Osteoblast (primary cell): ENCODE data around the gene GRIN3B. TPM values are rescaled to one million over a fixed set of nuclear protein-coding genes. Genes with fewer than 3 reads are reported as not detected.

ENCODE experiments used
- DNase-seq: peaks from one replicate; pipeline ENCODE4 v3.0.0; 2011; ENCODE audit warnings: low spot score, mixed read lengths; ENCODE audit not compliant: insufficient read length; ENCODE audit errors: missing footprints
- H2AFZ ChIP-seq: 2 replicates; pipeline ENCODE4 v1.6.0; 2011; ENCODE audit warnings: mild to moderate bottlenecking, low read length
- H3K27ac ChIP-seq: 2 replicates; pipeline ENCODE4 v1.5.1; 2011; ENCODE audit warnings: mild to moderate bottlenecking, low read depth, low read length, moderate library complexity
- H3K27me3 ChIP-seq: 2 replicates; pipeline ENCODE4 v1.6.0; 2012; ENCODE audit warnings: mild to moderate bottlenecking, control low read depth, inconsistent platforms, low read length, moderate library complexity; ENCODE audit not compliant: insufficient read depth
- H3K36me3 ChIP-seq: 2 replicates; pipeline ENCODE4 v1.5.1; 2011; ENCODE audit warnings: mild to moderate bottlenecking, low read length, control low read depth, moderate library complexity; ENCODE audit not compliant: insufficient read depth
- H3K4me1 ChIP-seq: 2 replicates; pipeline ENCODE4 v1.5.1; 2011; ENCODE audit warnings: mild to moderate bottlenecking, low read length, control low read depth, moderate library complexity; ENCODE audit not compliant: insufficient read depth
- H3K4me2 ChIP-seq: 2 replicates; pipeline ENCODE4 v1.6.0; 2011; ENCODE audit warnings: mild to moderate bottlenecking, low read length; ENCODE audit not compliant: insufficient read depth
- H3K4me3 ChIP-seq: fragments of 200-600 bp; sonication (generic); 3 replicates; pipeline ENCODE4 v1.5.1; 2012; ENCODE audit warnings: mild to moderate bottlenecking, low read length, inconsistent platforms; ENCODE audit not compliant: insufficient read depth
- H3K79me2 ChIP-seq: 2 replicates; pipeline ENCODE4 v1.6.0; 2012; ENCODE audit warnings: mild to moderate bottlenecking, low read length, control low read depth, inconsistent platforms; ENCODE audit not compliant: insufficient read depth
- H3K9me3 ChIP-seq: 2 replicates; pipeline ENCODE4 v1.5.1; 2011; ENCODE audit warnings: low read depth, low read length, control low read depth
- H4K20me1 ChIP-seq: 2 replicates; pipeline ENCODE4 v1.6.0; 2012; ENCODE audit warnings: mild to moderate bottlenecking, low read length, control low read depth; ENCODE audit not compliant: insufficient read depth
- total RNA-seq: library from RNA; depleted of rRNA; stranded (reverse); fragments of >200 nt; gene quantifications from 2 replicates; pipeline ENCODE4 v1.2.3, GENCODE V29; 2012
- TF ChIP-seq, protein P1 (sequence below): IDR thresholded peaks from 2 replicates; pipeline ENCODE4 v1.5.1; 2011; ENCODE audit warnings: mild to moderate bottlenecking, low read depth, low read length, moderate library complexity; ENCODE audit errors: extremely low read depth

GRIN3B gene
- total RNA-seq, 1 donor = not detected

DNA sequence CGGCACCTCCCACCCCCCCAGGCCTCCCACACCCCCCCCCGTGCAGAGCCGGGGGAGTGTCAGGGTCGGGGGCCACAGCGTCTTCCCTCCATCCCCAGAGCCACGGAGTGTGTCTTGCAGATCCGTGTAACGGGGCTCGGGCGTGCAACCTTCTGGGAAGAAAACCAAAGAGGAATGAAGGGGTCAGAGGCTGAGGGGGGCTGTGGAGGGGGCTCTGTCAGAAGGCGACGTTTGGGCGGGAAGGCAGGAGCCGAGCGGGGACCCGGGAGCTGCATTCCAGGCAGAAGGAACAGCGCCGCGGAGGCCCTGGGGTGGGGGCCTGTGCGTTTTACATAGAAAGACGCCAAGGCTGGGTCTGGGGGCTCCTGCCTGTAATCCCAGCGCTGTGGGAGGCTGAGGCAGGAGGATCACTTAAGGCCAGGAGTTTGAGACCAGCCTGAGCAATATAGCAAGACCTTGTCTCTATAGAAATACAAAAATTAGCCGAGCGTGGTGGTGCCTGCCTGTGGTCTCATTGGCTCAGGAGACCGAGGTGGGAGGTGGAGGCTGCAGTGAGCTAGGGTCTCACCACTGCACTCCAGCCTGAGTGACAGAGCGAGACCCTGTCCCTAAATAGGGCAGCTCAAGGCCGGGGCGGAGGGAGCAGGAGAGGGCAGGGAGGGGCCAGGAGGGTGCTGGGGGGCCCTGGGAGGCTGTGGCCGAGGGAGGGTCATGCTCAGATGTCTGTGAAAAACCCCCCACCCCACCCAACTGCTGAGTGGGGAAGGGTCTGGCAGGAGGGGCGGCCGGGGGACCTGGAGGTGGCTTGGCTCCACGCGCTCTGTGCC lies 46.6 kb upstream of the GRIN3B start:
- H3K36me3 ChIP-seq = no peaks in the 10 kb centered on the region
- no peak overlapping the region for H3K27ac ChIP-seq
- no peak for DNase-seq
- TF ChIP-seq, protein P1, sequence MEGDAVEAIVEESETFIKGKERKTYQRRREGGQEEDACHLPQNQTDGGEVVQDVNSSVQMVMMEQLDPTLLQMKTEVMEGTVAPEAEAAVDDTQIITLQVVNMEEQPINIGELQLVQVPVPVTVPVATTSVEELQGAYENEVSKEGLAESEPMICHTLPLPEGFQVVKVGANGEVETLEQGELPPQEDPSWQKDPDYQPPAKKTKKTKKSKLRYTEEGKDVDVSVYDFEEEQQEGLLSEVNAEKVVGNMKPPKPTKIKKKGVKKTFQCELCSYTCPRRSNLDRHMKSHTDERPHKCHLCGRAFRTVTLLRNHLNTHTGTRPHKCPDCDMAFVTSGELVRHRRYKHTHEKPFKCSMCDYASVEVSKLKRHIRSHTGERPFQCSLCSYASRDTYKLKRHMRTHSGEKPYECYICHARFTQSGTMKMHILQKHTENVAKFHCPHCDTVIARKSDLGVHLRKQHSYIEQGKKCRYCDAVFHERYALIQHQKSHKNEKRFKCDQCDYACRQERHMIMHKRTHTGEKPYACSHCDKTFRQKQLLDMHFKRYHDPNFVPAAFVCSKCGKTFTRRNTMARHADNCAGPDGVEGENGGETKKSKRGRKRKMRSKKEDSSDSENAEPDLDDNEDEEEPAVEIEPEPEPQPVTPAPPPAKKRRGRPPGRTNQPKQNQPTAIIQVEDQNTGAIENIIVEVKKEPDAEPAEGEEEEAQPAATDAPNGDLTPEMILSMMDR = no peak
- H3K79me2 ChIP-seq = peaks cover 29% of the 10 kb centered on the region
- H3K4me1 ChIP-seq = peaks cover 14% of the 10 kb centered on the region
- no peaks in the 10 kb centered on the region for H4K20me1 ChIP-seq
- no peak overlapping the region for H2AFZ ChIP-seq
- H3K4me3 ChIP-seq = no peak overlapping the region
- no peaks in the 10 kb centered on the region for H3K9me3 ChIP-seq
- no peak overlapping the region for H3K4me2 ChIP-seq
- no peaks in the 10 kb centered on the region for H3K27me3 ChIP-seq

DNA sequence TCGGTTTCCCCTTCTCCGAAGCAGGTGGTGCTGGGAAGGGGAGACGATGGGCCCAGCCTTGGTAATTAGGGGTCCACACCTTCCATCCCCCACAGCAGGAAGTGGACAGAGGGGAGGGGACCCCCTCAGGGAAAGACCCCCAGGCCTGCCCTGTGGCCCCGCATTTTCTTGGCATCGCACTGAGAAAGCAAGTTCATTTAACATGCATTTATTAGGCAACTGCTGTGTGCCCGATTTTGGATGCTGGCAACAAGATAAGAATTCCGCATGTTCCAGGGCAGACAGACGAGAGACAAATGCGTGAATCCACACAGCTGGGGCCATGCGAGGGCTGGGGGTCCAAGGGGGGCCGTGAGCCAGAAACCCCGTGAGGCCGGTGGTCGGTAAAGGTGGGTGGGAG lies 45.9 kb upstream of the GRIN3B start:
- Histone ChIP-seq H2AFZ (no peak overlapping the region), H3K4me2 (no peak overlapping the region), H3K79me2 (peaks cover 29% of the 10 kb centered on the region), H3K9me3 (no peaks in the 10 kb centered on the region), H3K4me1 (peaks cover 14% of the 10 kb centered on the region), H4K20me1 (no peaks in the 10 kb centered on the region), H3K4me3 (no peak overlapping the region), H3K27ac (no peak overlapping the region), H3K36me3 (no peaks in the 10 kb centered on the region), H3K27me3 (no peaks in the 10 kb centered on the region)
- no peak for DNase-seq
- TF ChIP-seq, protein P1 = no peak

DNA sequence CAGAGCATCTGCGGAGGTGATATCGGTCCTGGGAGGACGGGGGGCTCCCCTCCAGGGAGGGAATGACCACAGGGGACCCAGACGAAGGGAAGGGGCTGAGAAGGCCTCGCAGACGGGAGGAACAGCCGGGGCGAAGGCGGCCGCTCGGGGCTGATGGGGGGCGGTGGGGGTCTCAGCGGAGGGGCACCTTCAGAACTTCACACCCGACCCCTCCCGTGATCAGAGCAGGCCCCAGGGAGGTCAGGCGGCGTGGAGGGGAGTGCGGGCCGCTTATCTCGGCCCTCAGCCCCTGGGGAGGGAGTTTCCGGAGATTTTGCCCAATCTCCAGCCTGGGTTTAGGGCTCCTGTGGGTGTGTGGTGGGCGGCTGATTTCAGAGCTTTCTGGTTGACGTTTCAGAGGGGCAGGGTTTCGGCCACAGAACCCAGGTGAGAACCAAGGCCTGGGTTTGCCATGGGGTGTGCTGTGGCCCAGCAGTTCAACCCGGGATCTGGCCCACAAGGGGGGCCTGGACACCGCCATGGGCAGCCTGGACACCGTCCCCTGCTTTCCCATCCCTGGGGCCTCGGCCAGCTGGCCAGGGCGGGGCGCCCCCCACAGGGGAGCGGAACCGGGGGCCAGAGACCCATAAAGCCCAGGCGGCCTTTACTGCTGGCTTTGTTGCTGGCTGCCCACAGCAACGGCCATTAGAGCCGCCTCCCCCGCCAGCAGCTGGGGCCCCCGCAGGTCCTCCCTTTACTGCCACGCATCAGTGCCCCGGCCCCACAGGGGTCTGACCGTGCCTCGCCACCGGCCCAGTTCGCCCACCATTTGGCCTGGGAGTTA lies 45.3 kb upstream of the GRIN3B start:
- Histone ChIP-seq H3K9me3 (no peaks in the 10 kb centered on the region), H3K27ac (no peak overlapping the region), H3K4me1 (peaks cover 14% of the 10 kb centered on the region), H3K27me3 (no peaks in the 10 kb centered on the region), H3K4me2 (no peak overlapping the region), H3K4me3 (no peak overlapping the region), H3K79me2 (peaks cover 29% of the 10 kb centered on the region), H3K36me3 (no peaks in the 10 kb centered on the region), H2AFZ (no peak overlapping the region), H4K20me1 (no peaks in the 10 kb centered on the region)
- TF ChIP-seq, protein P1 = no peak
- DNase-seq = no peak
